Measurements from ENCODE around the gene KCNAB2.

KCNAB2 gene

GRCh38 chr1:6085666-6086065 lies 40.0 kb downstream of the KCNAB2 start:
- no peak for DNase-seq

GRCh38 chr1:6086358-6086757 lies 40.7 kb downstream of the KCNAB2 start:
- DNase-seq, result no peak

- DNase-seq, result no peak
Measured at GRCh38 chr1:6086762-6087376, 41.2 kb downstream of the KCNAB2 start.

DNA sequence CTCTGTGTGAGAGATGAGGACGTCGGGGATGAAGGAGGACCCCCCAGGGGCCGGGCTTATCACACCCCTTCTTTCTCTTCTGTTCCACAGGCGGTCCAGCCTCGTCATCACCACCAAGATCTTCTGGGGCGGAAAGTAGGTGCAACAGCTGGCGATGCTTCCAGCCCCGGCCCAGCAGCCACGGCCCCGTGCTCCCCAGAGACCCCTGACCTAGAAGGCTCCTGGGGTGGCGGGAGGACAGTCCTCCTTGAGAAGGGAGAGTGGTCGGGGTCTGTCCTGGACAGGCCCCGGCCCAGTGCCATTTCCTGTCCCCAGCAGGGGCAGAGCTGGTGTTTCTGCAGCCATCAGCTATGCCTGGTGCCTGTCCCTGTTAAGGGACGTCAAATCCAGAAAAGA lies 41.7 kb downstream of the KCNAB2 start:
- no peak for DNase-seq

DNA sequence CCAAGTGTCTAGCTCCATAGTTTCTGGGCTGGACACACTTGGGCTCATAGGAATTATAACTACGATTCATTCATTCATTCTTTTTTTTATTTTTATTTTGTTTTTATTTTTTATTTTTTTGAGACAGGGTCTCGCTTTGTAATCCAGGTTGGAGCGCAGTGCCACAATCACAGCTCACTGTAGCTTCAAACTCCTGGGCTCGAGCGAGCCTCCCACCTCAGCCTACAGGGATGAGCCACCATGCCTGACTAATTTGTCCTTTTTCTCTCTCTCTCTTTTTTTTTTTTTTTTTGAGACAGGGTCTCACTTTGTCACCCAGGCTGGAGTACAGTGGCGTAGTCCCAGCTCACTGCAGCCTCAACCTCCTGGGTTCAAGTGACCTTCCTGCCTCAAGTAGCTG lies 42.3 kb downstream of the KCNAB2 start:
- DNase-seq, result no peak

GRCh38 chr1:6088956-6089355 lies 43.3 kb downstream of the KCNAB2 start:
- DNase-seq, result no peak

GRCh38 chr1:6090288-6090687 lies 44.6 kb downstream of the KCNAB2 start:
- DNase-seq, result no peak

DNA sequence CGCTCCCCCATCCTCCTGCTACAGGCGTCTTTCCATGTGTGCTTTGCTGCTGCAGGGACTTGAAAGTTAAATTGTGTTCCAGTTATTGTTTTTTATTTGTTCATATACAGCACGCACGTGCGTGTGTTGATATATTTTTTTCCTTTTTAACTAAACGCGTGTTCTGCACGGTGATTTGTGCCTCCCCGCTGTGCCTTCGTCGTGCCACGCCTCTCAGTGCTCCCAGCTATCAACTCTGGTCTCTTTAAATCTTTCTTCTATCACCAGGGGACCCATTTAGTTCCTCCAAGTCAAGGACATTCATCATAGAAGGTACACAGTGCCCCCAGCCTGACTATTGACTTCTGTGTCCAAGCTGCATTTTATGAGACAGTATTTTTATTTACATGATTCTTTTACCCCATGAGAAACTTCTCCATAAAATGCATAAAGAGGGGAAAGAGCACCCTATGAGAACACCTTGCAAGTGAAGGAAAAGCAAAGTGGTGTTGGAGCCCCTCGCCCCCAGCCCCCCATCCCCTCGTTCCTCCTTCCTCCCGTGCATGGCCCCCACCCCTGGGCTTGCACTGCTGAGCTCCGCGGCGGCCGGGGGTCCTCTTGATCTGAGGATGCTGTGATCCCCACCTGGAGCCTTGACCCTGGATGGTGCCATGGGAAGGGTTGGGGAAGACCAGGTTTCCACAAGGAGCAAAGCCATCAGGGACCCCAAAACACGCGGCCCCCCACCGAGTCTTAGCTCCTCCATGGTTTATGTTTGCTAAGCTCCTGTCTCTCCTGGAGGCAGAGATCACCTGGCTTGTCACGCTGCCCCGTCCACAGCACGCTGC lies 45.5 kb downstream of the KCNAB2 start:
- no peak for DNase-seq

- DNase-seq, result no peak
Measured at GRCh38 chr1:6091823-6092109, 46.1 kb downstream of the KCNAB2 start.

GRCh38 chr1:6092211-6092610 lies 46.5 kb downstream of the KCNAB2 start:
- DNase-seq, result no peak

GRCh38 chr1:6093071-6093470 lies 47.4 kb downstream of the KCNAB2 start:
- DNase-seq, result no peak

- DNase-seq, result no peak
Measured at GRCh38 chr1:6093611-6094010, 47.9 kb downstream of the KCNAB2 start.

DNA sequence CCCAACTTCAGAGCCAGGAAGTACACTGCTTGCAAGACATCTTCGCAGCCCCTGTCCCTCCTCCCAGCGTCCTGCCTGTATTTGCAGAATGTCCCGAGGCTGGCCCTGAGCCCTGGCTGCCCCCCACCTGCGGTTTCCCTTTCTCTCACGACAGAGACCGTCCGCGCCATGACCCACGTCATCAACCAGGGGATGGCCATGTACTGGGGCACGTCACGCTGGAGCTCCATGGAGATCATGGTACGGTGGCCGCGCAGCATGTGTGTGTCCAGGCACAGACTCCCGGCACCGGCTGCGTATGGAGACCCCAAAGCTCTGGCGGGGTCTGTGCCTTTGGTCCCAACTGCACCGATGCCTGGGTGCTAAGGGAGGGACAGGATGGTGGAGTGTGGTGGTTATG lies 48.6 kb downstream of the KCNAB2 start:
- no peak for DNase-seq

GRCh38 chr1:6094801-6095505 lies 49.3 kb downstream of the KCNAB2 start:
- no peak for DNase-seq

GRCh38 chr1:6095511-6096242 lies 50.0 kb downstream of the KCNAB2 start:
- DNase-seq, result no peak

DNA sequence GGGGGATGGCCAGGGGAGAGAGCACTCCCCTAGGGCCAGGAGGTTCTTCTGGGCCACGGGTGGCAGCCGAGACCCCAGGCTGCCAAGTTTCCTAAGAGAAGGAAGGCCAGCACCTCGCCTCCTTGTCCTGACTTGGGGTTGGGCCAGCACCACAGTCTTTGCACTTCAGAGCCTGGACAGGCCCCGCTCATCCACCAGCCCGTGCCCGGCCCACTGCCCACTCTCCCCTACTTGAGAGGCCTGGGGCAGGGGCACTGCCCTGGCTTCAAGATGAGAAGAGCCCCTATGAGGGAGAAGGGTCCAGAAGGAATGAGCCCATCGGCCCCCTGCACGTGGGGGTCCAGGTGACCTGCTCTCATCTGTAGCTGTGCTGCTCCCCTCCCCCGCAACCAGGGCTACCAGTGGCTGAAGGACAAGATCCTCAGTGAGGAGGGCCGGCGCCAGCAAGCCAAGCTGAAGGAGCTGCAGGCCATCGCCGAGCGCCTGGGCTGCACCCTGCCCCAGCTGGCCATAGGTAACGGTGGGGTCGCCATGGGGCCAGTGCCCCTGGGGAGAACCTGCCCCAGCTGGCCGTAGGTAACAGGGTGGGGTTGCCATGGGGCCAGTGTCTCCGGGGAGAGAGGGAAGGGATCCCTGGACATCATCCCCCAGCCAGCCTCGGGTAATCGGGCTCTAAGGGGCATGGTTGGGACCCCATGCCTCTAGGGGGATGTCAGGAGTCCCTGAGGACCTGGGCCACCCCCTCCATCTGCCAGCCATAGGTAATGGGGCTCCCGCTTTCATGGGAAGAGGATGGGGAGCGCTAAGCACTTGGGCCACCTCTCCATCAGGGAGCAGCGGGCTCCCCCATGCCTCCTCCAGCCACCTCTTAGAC lies 50.8 kb downstream of the KCNAB2 start:
- DNase-seq, result no peak

DNA sequence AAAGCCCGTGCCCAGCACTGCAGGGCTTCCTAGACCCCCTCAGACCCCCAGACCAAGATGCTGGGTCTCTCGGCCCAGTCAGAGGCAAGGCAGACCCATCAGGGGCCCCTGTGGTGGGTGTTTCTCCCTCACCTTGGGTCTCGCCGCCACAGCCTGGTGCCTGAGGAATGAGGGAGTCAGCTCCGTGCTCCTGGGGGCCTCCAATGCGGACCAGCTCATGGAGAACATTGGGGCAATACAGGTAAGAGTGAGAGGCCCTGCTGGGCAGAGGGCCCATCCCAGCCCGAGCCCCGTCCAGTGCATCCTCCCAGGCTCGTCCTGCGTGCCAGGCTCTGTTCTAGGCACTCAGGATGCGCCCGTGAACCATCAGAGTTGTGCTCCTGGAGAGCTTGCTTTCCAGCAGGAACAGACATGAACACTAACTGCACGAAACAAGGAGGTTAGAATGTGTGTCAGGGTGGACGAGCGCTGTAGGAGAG lies 51.5 kb downstream of the KCNAB2 start:
- DNase-seq, result no peak

GRCh38 chr1:6097824-6098223 lies 52.1 kb downstream of the KCNAB2 start:
- DNase-seq, result no peak

GRCh38 chr1:6098303-6099215 lies 52.9 kb downstream of the KCNAB2 start:
- DNase-seq, result no peak

- DNase-seq, result no peak
Measured at GRCh38 chr1:6099297-6099696, 53.6 kb downstream of the KCNAB2 start.
